HG03095 (cell line): ENCODE data around the gene SLAMF6.
"Not testable (repeated sequence)": the region's sequence is repeated elsewhere in the genome, so short reads cannot be mapped to it uniquely, and the experiment has no call there.

Experiments used
- ATAC-seq: cut with Tn5 transposase; IDR thresholded peaks from one replicate; pipeline ENCODE4 v1.9.1; 2021; ENCODE audit warnings: moderate library complexity; ENCODE audit not compliant: unreplicated experiment

Gene SLAMF6

GRCh38 chr1:160522622-160523345 is at the start of gene SLAMF6:
SLAMF6 (minus strand) TSS chr1:160523255; CDS start chr1:160523192, 63 bp downstream.
- no peak for ATAC-seq

DNA sequence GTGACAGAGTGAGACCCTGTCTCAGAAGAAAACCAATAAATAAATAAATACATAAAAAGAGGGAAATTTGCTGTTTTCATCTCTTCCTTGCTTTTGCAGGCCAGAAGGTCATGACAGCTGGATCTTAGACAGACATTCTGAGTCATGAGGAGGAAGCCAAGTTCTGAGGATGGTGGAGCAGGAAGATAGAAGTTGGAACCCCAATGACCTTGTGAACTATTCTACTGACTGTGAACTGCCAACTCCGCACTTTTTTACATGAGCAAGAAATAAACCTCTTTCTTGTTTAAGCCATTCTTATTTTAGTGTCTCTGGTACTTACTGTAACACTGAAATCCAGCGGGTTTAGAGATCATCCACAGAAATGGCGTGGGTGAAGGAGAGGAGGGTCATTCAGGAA is 47.8 kb upstream of the SLAMF6 start:
- ATAC-seq: no peak

DNA sequence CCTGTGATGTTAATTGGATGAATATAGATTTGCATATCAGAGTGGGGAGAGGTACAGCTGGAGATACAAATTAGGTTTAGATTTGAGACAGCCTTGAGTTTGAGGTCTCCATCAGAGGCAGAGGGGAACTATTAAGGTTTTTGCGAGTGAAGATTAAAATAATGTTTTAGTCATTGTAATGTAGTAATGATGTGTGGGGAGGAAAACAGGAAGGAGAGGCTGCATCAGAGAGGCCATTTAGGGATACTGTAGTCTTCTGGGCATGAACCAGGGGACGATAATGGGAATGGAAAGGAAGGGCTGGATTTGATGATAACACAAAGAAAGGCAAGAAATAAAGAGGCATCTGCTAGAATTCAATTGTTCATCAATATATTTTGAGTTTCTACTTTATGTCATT is 46.8 kb upstream of the SLAMF6 start:
- no peak for ATAC-seq

- no peak for ATAC-seq
These were observed 45.0 kb upstream of the SLAMF6 start for GRCh38 chr1:160567858-160568682.

DNA sequence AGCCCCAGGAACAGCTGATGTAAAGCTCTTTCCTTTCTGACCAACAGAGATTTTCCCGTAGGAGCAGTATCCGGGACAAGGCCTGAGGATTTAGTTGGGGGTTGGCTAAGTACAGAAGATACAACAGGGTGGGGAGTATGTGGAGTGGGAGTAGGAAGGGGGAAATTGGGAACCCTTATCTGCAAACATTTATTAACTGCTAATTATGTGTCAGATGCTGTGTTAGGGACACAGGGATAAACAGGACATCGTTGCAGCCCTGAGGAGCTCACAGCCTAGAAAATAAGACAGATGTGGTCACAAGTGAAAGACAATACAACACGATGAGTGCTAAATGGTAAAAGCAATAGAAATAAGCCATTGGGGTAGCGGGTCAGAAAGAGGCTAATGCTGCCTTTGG is 44.3 kb upstream of the SLAMF6 start:
- ATAC-seq: no peak

GRCh38 chr1:160565564-160565963 is 42.5 kb upstream of the SLAMF6 start:
- no peak for ATAC-seq

DNA sequence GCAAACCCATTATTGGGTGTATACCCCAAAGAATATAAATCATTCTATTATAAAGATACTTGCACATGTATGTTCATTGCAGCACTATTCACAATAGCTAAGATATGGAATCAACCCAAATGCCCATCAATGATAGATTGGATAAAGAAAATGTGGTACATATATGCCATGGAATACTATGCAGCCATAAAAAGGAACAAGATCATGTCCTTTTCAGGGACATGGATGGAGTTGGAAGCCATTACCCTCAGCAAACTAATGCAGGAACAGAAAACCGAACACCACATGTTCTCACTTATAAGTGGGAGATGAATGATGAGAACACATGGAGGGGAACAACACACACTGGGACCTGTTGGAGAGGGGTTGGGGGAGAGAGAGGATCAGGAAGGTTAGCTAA is 40.2 kb upstream of the SLAMF6 start:
- ATAC-seq: not testable (repeated sequence)

DNA sequence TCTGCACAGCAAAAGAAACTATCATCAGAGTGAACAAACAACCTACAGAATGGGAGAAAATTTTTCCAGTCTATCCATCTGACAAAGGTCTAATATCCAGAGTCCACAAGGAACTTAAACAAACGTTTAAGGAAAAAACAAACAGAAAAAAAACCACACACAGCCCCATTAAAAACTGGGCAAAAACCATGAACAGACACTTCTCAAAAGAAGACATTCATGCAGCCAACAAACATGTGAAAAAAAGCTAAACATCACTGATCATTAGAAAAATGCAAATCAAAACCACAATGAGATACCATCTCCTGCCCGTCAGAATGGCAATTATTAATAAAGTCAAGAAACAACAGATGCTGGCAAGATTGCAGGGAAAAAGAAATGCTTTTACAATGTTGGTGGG is 39.7 kb upstream of the SLAMF6 start:
- not testable (repeated sequence) for ATAC-seq

- ATAC-seq: no peak
These were observed 37.8 kb upstream of the SLAMF6 start for GRCh38 chr1:160560806-160561205.

DNA sequence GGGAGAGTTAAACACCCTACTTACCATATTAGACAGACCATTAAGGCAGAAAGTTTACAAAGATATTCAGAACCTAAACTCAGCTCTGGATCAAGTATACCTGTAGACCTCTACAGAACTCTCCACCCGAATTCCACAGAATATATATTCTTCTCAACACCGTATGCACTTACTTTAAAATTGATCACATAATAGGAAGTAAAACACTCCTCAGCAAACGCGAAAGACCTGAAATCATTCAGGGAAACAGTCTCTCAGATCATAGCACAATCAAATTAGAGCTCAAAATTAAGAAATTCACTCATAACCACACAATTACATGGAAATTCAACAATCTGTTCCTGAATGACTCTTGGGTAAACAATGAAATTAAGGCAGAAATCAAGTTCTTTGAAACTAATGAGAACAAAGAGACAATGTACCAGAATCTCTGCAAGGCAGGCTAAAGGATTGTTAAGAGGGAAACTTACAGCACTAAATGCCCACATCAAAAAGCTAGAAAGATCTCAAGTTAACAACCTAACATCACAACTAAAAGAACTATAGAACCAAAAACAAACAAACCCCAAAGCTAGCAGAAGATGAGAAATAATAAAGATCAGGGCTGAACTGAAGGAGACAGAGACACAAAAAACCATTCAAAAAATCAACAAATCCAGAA is 37.1 kb upstream of the SLAMF6 start:
- ATAC-seq: no peak

DNA sequence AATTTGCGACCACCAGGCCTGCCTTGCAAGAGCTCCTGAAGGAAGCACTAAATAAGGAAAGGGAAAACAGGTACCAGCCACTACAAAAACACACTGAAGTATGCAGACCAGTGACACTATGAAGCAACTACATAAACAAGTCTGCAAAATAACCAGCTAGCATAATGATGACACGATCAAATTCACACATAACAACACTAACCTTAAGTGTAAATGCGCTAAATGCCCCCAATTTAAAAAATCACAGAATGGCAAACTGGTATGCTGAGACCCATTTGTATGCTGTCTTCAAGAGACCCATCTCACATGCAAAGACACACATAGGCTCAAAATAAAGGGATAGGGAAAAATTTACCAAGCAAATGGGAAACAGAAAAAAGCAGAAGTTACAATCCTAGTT is 36.4 kb upstream of the SLAMF6 start:
- not testable (repeated sequence) for ATAC-seq

- ATAC-seq: no peak
These were observed 35.8 kb upstream of the SLAMF6 start for GRCh38 chr1:160558660-160559380.

- no peak for ATAC-seq
These were observed 30.7 kb upstream of the SLAMF6 start for GRCh38 chr1:160553778-160554177.

- no peak for ATAC-seq
These were observed 29.4 kb upstream of the SLAMF6 start for GRCh38 chr1:160552425-160552824.

DNA sequence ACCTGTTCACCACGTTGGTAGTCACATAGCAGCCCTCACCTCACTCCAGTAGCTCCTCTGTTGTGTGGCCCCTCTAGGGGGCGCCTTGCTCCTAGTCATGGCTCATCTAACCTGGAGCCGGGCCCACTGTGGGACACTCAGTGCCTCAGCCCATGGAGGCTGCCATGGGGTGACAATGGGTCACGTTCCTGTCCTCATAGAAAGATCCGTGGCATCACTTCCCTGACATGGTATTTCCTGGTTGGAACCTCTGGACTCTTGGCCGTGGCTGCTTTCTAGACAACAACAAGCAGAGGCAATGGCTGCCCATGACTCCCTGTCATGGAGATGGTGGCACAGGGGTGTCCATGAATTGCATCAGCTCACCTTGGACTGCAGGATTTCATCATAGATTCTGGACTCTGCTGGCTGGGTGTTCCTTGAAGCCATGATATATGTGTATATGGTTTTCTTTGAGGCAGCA is 27.5 kb upstream of the SLAMF6 start:
- ATAC-seq: no peak

DNA sequence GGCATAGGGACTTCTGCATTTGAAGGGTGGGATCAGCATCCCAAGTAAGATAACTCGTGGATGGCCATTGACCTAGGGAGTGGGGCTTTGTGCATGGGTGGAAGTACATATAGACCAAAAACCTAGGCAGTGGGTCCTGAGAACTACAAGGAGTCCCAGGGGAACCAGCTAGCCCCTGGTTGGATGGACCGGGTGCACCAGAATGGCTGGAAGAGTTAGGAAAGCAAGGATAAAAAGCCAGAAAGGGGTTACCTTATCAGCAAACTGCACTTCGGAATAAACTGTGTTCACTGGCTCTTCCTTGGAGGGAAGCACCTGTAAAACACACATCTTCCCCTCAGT is 26.6 kb upstream of the SLAMF6 start:
- ATAC-seq: peak; percentile 13

- peak; percentile 47 for ATAC-seq
These were observed 26.1 kb upstream of the SLAMF6 start for GRCh38 chr1:160548960-160549664.

- peak; percentile 36 for ATAC-seq
These were observed 25.1 kb upstream of the SLAMF6 start for GRCh38 chr1:160548183-160548582.

- no peak for ATAC-seq
These were observed 24.4 kb upstream of the SLAMF6 start for GRCh38 chr1:160547422-160547821.

GRCh38 chr1:160546942-160547341 is 23.9 kb upstream of the SLAMF6 start:
- no peak for ATAC-seq
